ENCODE results near the gene USP21.

USP21 gene

GRCh38 chr1:161171191-161171590 lies 11.9 kb downstream of the USP21 start:
- DNase-seq (no peak), ATAC-seq (ENCODE audit: insufficient read depth, low read depth) (no peak)
- no peak overlapping the region for H3K27ac ChIP-seq (ENCODE audit: low read length)

GRCh38 chr1:161171696-161172095 lies 12.4 kb downstream of the USP21 start:
- H2AFZ ChIP-seq (ENCODE audit: low read depth, low read length) = no peak overlapping the region
- H3K4me3 ChIP-seq (ENCODE audit: low read depth in 1 of 2, low read length in 2 of 2) = no peak overlapping the region
- H3K79me2 ChIP-seq (ENCODE audit: insufficient read depth, low read length) = peaks cover 19% of the 10 kb centered on the region
- ATAC-seq (ENCODE audit: insufficient read depth, low read depth) = no peak
- peaks cover 34% of the 10 kb centered on the region for H3K4me1 ChIP-seq (ENCODE audit: insufficient read depth, low read length)
- DNase-seq = no peak
- H3K9me3 ChIP-seq (ENCODE audit: insufficient read depth, low read length, severe bottlenecking) = no peaks in the 10 kb centered on the region
- no peak overlapping the region for H3K9ac ChIP-seq (ENCODE audit: low read depth, low read length)
- H3K36me3 ChIP-seq (ENCODE audit: insufficient read depth, low read length) = peaks cover 63% of the 10 kb centered on the region
- TF ChIP-seq CTCF (IDR thresholded peaks at IDR 0.05; ENCODE audit: borderline replicate concordance, extremely low read depth, low read length, poor library complexity, severe bottlenecking) (no peak), EZH2 (IDR thresholded peaks at IDR 0.05; ENCODE audit: borderline replicate concordance, low read depth, low read length, severe bottlenecking) (no peak)
- H3K27ac ChIP-seq (ENCODE audit: low read length) = no peak overlapping the region
- H3K4me2 ChIP-seq (ENCODE audit: insufficient read depth, low read length) = no peak overlapping the region
- H4K20me1 ChIP-seq (ENCODE audit: insufficient read depth, low read length) = no peaks in the 10 kb centered on the region
- H3K27me3 ChIP-seq (ENCODE audit: insufficient read depth, low read length, poor library complexity) = no peaks in the 10 kb centered on the region

More at GRCh38 chr1:161171191-161171590, 11.9 kb downstream of the USP21 start:
- peaks cover 33% of the 10 kb centered on the region for H3K4me1 ChIP-seq (ENCODE audit: insufficient read depth, low read length)
- H3K79me2 ChIP-seq (ENCODE audit: insufficient read depth, low read length) = peaks cover 17% of the 10 kb centered on the region
- H3K9ac ChIP-seq (ENCODE audit: low read depth, low read length) = no peak overlapping the region
- no peak overlapping the region for H3K4me2 ChIP-seq (ENCODE audit: insufficient read depth, low read length)
- H3K9me3 ChIP-seq (ENCODE audit: insufficient read depth, low read length, severe bottlenecking) = no peaks in the 10 kb centered on the region
- H3K4me3 ChIP-seq (ENCODE audit: low read depth in 1 of 2, low read length in 2 of 2) = no peak overlapping the region
- no peaks in the 10 kb centered on the region for H4K20me1 ChIP-seq (ENCODE audit: insufficient read depth, low read length)
- H3K27me3 ChIP-seq (ENCODE audit: insufficient read depth, low read length, poor library complexity) = no peaks in the 10 kb centered on the region
- TF ChIP-seq EZH2 (IDR thresholded peaks at IDR 0.05; ENCODE audit: borderline replicate concordance, low read depth, low read length, severe bottlenecking) (no peak), CTCF (IDR thresholded peaks at IDR 0.05; ENCODE audit: borderline replicate concordance, extremely low read depth, low read length, poor library complexity, severe bottlenecking) (peak; percentile 24)
- H3K36me3 ChIP-seq (ENCODE audit: insufficient read depth, low read length) = peaks cover 63% of the 10 kb centered on the region
- H2AFZ ChIP-seq (ENCODE audit: low read depth, low read length) = no peak overlapping the region

- no peaks in the 10 kb centered on the region for H4K20me1 ChIP-seq (ENCODE audit: insufficient read depth, low read length)
- H3K27ac ChIP-seq (ENCODE audit: low read length) = no peak overlapping the region
- no peaks in the 10 kb centered on the region for H3K27me3 ChIP-seq (ENCODE audit: insufficient read depth, low read length, poor library complexity)
- DNase-seq (no peak), ATAC-seq (ENCODE audit: insufficient read depth, low read depth) (no peak)
- peaks cover 18% of the 10 kb centered on the region for H3K79me2 ChIP-seq (ENCODE audit: insufficient read depth, low read length)
- TF ChIP-seq CTCF (IDR thresholded peaks at IDR 0.05; ENCODE audit: borderline replicate concordance, extremely low read depth, low read length, poor library complexity, severe bottlenecking) (no peak), EZH2 (IDR thresholded peaks at IDR 0.05; ENCODE audit: borderline replicate concordance, low read depth, low read length, severe bottlenecking) (no peak)
- no peak overlapping the region for H3K4me2 ChIP-seq (ENCODE audit: insufficient read depth, low read length)
- H3K4me1 ChIP-seq (ENCODE audit: insufficient read depth, low read length) = peaks cover 30% of the 10 kb centered on the region
- peaks cover 63% of the 10 kb centered on the region for H3K36me3 ChIP-seq (ENCODE audit: insufficient read depth, low read length)
- H2AFZ ChIP-seq (ENCODE audit: low read depth, low read length) = no peak overlapping the region
- no peaks in the 10 kb centered on the region for H3K9me3 ChIP-seq (ENCODE audit: insufficient read depth, low read length, severe bottlenecking)
- no peak overlapping the region for H3K4me3 ChIP-seq (ENCODE audit: low read depth in 1 of 2, low read length in 2 of 2)
- no peak overlapping the region for H3K9ac ChIP-seq (ENCODE audit: low read depth, low read length)
These were observed 13.0 kb downstream of the USP21 start for GRCh38 chr1:161172349-161172748.
